HAP-1 (cell line): Measurements from ENCODE around the gene CDC42BPG.
A peak's percentile ranks its signal among the peaks of the same experiment; 100 is the strongest.

ENCODE experiments used
- DNase-seq, 2 experiments: peaks; one replicate each; pipeline ENCODE4 v3.0.0-alpha.2; 2016 to 2020; ENCODE audit warnings: low spot score in 2 of 2
- H3K27me3 ChIP-seq: fragments of 250-450 bp; sonication (Bioruptor Pico); 2 replicates; pipeline ENCODE4 v1.5.1; 2020; ENCODE audit warnings: low read depth, mild to moderate bottlenecking, moderate library complexity
- H3K36me3 ChIP-seq: fragments of 250-450 bp; sonication (Bioruptor Pico); replicated peaks from 2 replicates; pipeline ENCODE4 v1.5.1; 2020; ENCODE audit warnings: mild to moderate bottlenecking
- H3K4me1 ChIP-seq: fragments of 250-450 bp; sonication (Bioruptor Pico); 2 replicates; pipeline ENCODE4 v1.5.1; 2020; ENCODE audit warnings: mild to moderate bottlenecking
- H3K4me3 ChIP-seq: fragments of 250-450 bp; sonication (Bioruptor Pico); 2 replicates; pipeline ENCODE4 v1.5.1; 2020; ENCODE audit warnings: mild to moderate bottlenecking, moderate library complexity
- H3K9me3 ChIP-seq: fragments of 250-450 bp; sonication (Bioruptor Pico); 2 replicates; pipeline ENCODE4 v1.5.1; 2020; ENCODE audit warnings: mild to moderate bottlenecking, moderate library complexity
- in situ Hi-C: fragments of 300-500 bp; cut with MboI; formaldehyde crosslinking; loops from 3 replicates; pipeline ENCODE4 v1.14.3; 2020; ENCODE audit warnings: low sequenced_read_pairs, inconsistent platforms, mixed read lengths

The CDC42BPG gene

GRCh38 chr11:64789331-64790204 is 54.9 kb downstream of the CDC42BPG start:
- in situ Hi-C loops = no loop called here
- no peaks in the 10 kb centered on the region for H3K36me3 ChIP-seq
- H3K9me3 ChIP-seq = no peaks in the 10 kb centered on the region
- no peaks in the 10 kb centered on the region for H3K27me3 ChIP-seq
- no peaks in the 10 kb centered on the region for H3K4me1 ChIP-seq
- no peak overlapping the region for H3K4me3 ChIP-seq
- no peak for DNase-seq

- no peaks in the 10 kb centered on the region for H3K36me3 ChIP-seq
- no peaks in the 10 kb centered on the region for H3K4me1 ChIP-seq
- no peak overlapping the region for H3K4me3 ChIP-seq
- in situ Hi-C loops = no loop called here
- no peaks in the 10 kb centered on the region for H3K9me3 ChIP-seq
- DNase-seq = no peak
- H3K27me3 ChIP-seq = no peaks in the 10 kb centered on the region
These were observed 55.9 kb downstream of the CDC42BPG start for GRCh38 chr11:64788321-64789215.

- in situ Hi-C loops = no loop called here
- Histone ChIP-seq H3K9me3 (no peaks in the 10 kb centered on the region), H3K36me3 (no peaks in the 10 kb centered on the region), H3K4me1 (no peaks in the 10 kb centered on the region), H3K4me3 (no peak overlapping the region), H3K27me3 (no peaks in the 10 kb centered on the region)
- DNase-seq = peak in 1 of 2 experiments; percentile 70
These were observed 56.7 kb downstream of the CDC42BPG start for GRCh38 chr11:64787526-64788320.

GRCh38 chr11:64786308-64786707 is 58.1 kb downstream of the CDC42BPG start:
- in situ Hi-C loops = no loop called here
- no peaks in the 10 kb centered on the region for H3K9me3 ChIP-seq
- H3K36me3 ChIP-seq = no peaks in the 10 kb centered on the region; the same call in 1 of the 2 replicates
- no peak for DNase-seq
- no peak overlapping the region for H3K4me3 ChIP-seq
- peaks cover 6% of the 10 kb centered on the region for H3K4me1 ChIP-seq
- H3K27me3 ChIP-seq = no peaks in the 10 kb centered on the region

GRCh38 chr11:64784813-64785581 is 59.5 kb downstream of the CDC42BPG start:
- Histone ChIP-seq H3K4me3 (no peak overlapping the region), H3K36me3 (no peaks in the 10 kb centered on the region; the same call in none of the 2 replicates), H3K4me1 (peaks cover 6% of the 10 kb centered on the region), H3K9me3 (no peaks in the 10 kb centered on the region), H3K27me3 (no peaks in the 10 kb centered on the region)
- in situ Hi-C loops = no loop called here
- DNase-seq = no peak

GRCh38 chr11:64778473-64779298 is 65.8 kb downstream of the CDC42BPG start, which contains the start of gene SF1:
Gene SF1 (minus strand): TSS chr11:64778542. CDS start chr11:64778392, 150 bp downstream.
- Histone ChIP-seq H3K4me3 (peak within 1 kb of the TSS; percentile 72), H3K27me3 (no peaks in the 10 kb centered on the region), H3K9me3 (no peaks in the 10 kb centered on the region), H3K36me3 (peaks cover 39% of the 10 kb centered on the region), H3K4me1 (peaks cover 9% of the 10 kb centered on the region)
- DNase-seq = peak; percentile 99 to 100
- in situ Hi-C loops = no loop called here

- H3K36me3 ChIP-seq = peaks cover 44% of the 10 kb centered on the region
- no peaks in the 10 kb centered on the region for H3K9me3 ChIP-seq
- no peaks in the 10 kb centered on the region for H3K27me3 ChIP-seq
- H3K4me1 ChIP-seq = peaks cover 9% of the 10 kb centered on the region
- no peak for DNase-seq
- peak overlapping the region; percentile 67 for H3K4me3 ChIP-seq
- in situ Hi-C loops = no loop called here
These were observed 66.3 kb downstream of the CDC42BPG start for GRCh38 chr11:64778223-64778472.

GRCh38 chr11:64777449-64778222 is 66.8 kb downstream of the CDC42BPG start:
- DNase-seq = peak; percentile 65 to 84
- H3K9me3 ChIP-seq = no peaks in the 10 kb centered on the region

GRCh38 chr11:64776875-64777274 is 67.6 kb downstream of the CDC42BPG start:
- Histone ChIP-seq H3K27me3 (no peaks in the 10 kb centered on the region), H3K4me3 (peak overlapping the region; percentile 72), H3K36me3 (peaks cover 57% of the 10 kb centered on the region), H3K4me1 (peaks cover 3% of the 10 kb centered on the region), H3K9me3 (no peaks in the 10 kb centered on the region)
- no peak for DNase-seq
- in situ Hi-C loops = no loop called here

More at GRCh38 chr11:64777449-64778222, 66.8 kb downstream of the CDC42BPG start:
- no peaks in the 10 kb centered on the region for H3K27me3 ChIP-seq
- peaks cover 49% of the 10 kb centered on the region for H3K36me3 ChIP-seq
- peaks cover 9% of the 10 kb centered on the region for H3K4me1 ChIP-seq
- peak overlapping the region; percentile 72 for H3K4me3 ChIP-seq
- in situ Hi-C loops = no loop called here

- Histone ChIP-seq H3K27me3 (no peaks in the 10 kb centered on the region), H3K4me3 (peak overlapping the region; percentile 72; the same call in 1 of the 2 replicates), H3K4me1 (peaks cover 3% of the 10 kb centered on the region), H3K36me3 (peaks cover 62% of the 10 kb centered on the region), H3K9me3 (no peaks in the 10 kb centered on the region)
- DNase-seq = no peak
- in situ Hi-C loops = no loop called here
These were observed 68.0 kb downstream of the CDC42BPG start for GRCh38 chr11:64776425-64776824.

- Histone ChIP-seq H3K27me3 (no peaks in the 10 kb centered on the region), H3K4me3 (no peak overlapping the region), H3K4me1 (peaks cover 3% of the 10 kb centered on the region), H3K9me3 (no peaks in the 10 kb centered on the region), H3K36me3 (peaks cover 84% of the 10 kb centered on the region)
- in situ Hi-C loops = no loop called here
- DNase-seq = no peak
These were observed 70.3 kb downstream of the CDC42BPG start for GRCh38 chr11:64774144-64774543.
